Stimulated activated CD8-positive, alpha-beta memory T cell treated with anti-CD3 and anti-CD28 coated beads, Interleukin-2, amount 100 ng/mL, for 48 hours (primary cell): Measurements from ENCODE around the gene ERVFRD-1.

Experiments
- DNase-seq, 2 donors: peaks; one replicate each; pipeline ENCODE4 v3.0.0-alpha.2; 2020; ENCODE audit warnings: low read depth in 2 of 2

Gene ERVFRD-1, protein sequence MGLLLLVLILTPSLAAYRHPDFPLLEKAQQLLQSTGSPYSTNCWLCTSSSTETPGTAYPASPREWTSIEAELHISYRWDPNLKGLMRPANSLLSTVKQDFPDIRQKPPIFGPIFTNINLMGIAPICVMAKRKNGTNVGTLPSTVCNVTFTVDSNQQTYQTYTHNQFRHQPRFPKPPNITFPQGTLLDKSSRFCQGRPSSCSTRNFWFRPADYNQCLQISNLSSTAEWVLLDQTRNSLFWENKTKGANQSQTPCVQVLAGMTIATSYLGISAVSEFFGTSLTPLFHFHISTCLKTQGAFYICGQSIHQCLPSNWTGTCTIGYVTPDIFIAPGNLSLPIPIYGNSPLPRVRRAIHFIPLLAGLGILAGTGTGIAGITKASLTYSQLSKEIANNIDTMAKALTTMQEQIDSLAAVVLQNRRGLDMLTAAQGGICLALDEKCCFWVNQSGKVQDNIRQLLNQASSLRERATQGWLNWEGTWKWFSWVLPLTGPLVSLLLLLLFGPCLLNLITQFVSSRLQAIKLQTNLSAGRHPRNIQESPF

GRCh38 chr6:11110921-11111768 lies at the start of gene ERVFRD-1:
Gene ERVFRD-1 (minus strand): TSS chr6:11111725. CDS start chr6:11105310, 6,415 bp downstream.
- no peak for DNase-seq

DNA sequence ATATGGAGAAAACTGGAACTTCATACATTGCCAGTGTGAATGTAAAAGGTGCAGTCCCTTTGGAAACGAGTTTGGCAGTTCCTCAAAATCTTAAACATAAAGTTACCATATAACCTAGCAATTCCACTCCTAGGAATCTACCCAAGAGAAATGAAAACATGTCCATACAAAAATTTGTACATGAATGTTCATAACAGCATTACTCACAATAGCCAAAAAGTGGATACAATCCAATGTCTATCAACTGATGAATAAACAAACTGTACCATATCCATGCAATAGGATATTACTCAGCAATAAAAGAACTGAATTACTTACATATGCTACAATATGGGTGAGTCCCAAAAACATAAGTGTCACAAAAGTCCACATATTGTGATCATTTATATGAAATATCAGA lies 48.7 kb upstream of the ERVFRD-1 start:
- no peak for DNase-seq

- no peak for DNase-seq
These were observed 44.1 kb upstream of the ERVFRD-1 start for GRCh38 chr6:11155589-11155988.

DNA sequence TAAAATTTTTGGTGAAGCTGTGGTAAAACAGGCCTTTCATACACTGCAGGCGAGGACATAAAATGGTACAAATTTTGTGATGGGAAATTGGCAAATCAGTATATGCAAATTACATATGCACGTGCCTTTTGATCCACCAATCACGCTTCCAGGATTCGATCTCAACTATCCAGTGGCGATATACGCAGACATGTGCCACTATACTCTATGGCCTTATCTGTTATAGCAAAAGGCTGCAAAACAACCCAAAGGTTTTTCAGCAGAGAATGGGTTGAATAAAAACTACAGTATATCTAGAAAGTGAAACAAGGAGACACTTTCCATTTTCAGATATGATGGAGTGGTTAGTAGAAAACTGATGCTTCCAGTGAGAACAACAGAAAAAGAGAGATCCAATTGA lies 41.9 kb upstream of the ERVFRD-1 start:
- no peak for DNase-seq

GRCh38 chr6:11152581-11152980 lies 41.1 kb upstream of the ERVFRD-1 start:
- no peak for DNase-seq

GRCh38 chr6:11151488-11151887 lies 40.0 kb upstream of the ERVFRD-1 start:
- DNase-seq, result no peak

GRCh38 chr6:11149551-11149950 lies 38.0 kb upstream of the ERVFRD-1 start:
- no peak for DNase-seq

- DNase-seq, result no peak
These were observed 34.7 kb upstream of the ERVFRD-1 start for GRCh38 chr6:11146117-11146826.

DNA sequence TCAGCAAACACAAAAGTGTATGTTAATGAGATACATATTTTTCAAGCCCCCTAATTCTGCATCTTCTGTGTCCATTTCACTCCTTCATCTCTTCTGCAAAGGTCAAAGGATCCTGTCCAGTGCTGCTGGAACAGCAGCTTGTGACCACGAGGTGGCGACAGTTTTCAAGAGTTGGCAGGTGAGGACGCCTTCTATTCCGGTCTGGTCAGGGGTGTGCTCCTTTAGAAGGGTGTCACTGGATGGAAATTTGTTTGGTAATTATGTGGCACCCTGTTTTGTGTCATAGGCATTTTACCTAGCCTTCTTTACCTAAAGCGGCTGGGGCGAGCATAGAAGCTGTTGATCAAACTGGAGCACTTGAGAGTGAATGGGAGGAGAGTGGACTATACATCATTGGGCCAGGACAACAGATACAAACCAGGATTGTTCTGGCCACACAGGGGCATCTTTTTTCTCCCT lies 32.9 kb upstream of the ERVFRD-1 start:
- DNase-seq, result peak; percentile 55 to 61

- DNase-seq, result no peak
These were observed 32.2 kb upstream of the ERVFRD-1 start for GRCh38 chr6:11143394-11144371.

DNA sequence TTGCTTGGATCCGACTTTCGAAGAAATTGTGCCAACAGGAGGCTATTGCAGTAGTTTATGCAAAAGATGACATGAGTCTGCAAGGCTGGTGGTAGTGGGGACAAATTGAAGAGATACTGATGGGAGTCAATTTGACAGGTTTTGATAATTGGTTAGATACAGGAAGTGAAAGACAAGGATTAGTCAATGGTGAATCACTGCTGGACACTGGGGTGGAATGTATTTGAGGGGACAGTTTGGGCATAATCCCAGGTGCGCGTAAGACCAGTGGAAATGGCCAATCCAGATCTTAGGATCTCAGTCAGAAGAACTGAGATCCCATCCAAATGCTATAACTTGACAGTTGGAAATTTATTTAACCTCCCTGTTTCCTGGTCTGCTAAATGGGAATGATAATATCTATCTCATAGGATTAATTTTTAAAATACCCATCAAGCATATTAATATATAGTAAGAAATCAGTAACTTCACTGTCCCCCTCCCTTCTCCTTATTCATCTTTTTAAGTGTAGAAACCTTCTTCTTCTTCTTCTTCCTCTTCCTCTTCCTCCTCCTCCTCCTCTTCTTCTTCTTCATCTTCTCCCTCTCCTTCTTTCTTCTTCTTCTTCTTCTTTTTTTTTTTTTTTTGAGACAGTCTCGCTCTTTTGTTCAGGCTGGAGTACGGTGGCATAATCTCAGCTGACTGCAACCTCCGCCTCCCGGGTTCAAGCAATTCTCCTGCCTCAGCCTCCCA lies 30.9 kb upstream of the ERVFRD-1 start:
- no peak for DNase-seq

DNA sequence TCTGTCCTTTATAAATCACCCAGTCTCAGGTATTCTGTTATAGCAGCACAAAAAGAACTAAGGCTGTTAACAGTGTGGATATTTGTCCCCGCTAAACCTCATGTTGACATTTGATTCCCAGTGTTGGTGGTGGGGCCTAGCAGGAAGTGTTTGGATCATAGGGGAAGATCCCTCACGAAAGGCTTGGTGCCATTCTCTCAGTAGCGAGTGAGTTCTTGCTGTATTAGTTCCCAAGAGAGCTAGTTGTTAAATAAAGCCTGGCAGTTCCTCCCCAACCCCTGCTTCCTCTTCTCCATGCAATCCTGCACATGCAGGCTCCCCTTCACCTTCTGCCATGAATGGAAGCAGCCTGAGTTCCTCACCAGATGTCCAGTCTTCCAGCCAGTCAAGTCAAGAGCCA lies 29.8 kb upstream of the ERVFRD-1 start:
- no peak for DNase-seq

GRCh38 chr6:11140056-11140455 lies 28.5 kb upstream of the ERVFRD-1 start:
- no peak for DNase-seq

GRCh38 chr6:11139051-11139960 lies 27.8 kb upstream of the ERVFRD-1 start:
- DNase-seq, result no peak

DNA sequence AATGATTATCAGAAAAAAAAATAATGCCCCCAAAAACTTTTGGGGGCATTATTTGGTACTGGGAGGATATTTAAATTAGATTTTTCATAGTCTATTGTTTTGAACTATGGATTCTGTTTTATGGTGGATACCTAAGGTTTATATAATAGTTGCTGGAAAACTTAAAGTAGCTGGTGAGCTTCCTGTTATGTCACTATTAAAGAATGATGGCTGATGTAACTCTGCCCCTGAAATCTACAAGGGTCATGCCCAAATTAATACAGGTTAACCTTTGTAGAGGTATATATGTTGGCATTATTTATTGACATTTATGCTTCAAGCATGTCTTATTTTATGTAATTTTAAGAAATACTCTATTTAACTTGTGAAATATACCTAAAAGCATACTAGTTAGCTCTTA lies 25.3 kb upstream of the ERVFRD-1 start:
- no peak for DNase-seq

DNA sequence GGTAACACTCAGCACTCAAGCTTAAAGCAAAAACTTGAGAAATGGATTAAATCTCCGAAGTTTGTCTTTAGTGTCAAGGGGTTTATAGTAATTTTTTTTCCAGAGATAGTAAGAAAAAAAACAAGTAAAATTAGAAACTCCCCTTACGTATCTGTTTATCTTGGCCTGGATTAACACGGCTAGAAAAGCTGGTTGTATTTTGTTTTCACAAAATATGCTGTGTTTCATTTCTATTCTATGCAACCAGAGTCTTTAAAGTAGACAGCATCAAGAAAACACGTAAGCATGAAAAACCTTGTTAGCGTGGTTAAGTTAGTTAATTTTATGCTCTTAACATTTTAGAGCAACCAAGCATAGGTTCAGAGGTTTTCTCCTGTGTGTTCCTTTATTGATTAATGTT lies 21.8 kb upstream of the ERVFRD-1 start:
- DNase-seq, result no peak

DNA sequence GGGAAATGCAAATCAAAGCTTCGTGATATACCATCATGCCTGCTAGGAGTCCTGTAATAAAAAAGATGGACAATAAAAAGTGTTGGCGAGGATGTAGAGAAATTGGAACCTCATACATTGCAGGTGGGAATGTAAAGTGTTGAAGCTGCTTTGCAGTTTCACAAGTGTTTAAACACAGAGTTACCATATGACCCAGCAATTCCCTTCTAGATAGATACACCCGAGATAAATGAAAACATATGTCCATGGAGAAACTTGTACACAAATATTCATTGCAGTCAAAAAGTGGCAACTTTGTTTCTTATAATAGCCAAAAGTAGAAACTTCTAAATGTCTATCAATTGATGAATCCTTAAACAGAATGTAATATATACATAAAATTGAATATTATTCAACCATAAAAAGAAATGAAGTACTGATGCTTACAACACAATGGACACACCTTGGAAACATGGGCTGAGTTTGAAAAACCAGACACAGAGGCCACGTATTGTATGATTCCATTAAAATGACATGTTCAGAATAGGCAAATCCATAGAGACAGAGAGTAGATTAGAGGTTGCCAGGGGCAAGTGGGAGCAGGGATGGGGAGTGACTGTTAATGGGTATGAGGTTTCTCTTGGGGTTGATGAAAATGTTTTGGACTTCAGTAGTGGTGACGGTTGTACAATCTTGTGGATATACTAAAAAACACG lies 20.8 kb upstream of the ERVFRD-1 start:
- no peak for DNase-seq

GRCh38 chr6:11130605-11131004 lies 19.1 kb upstream of the ERVFRD-1 start:
- no peak for DNase-seq
